GM21390 (cell line): Measurements from ENCODE around the gene OR51D1.

Experiments used
- ATAC-seq: cut with Tn5 transposase; IDR thresholded peaks from one replicate; pipeline ENCODE4 v1.9.1; 2021; ENCODE audit not compliant: unreplicated experiment

OR51D1 gene

GRCh38 chr11:4644233-4644632 lies 7.0 kb downstream of the OR51D1 start:
- ATAC-seq: no peak

- no peak for ATAC-seq
Observed at GRCh38 chr11:4645974-4646373, 8.7 kb downstream of the OR51D1 start.

GRCh38 chr11:4647766-4648165 lies 10.5 kb downstream of the OR51D1 start:
- ATAC-seq: no peak

GRCh38 chr11:4654635-4655369 lies 17.5 kb downstream of the OR51D1 start:
- ATAC-seq: no peak

GRCh38 chr11:4658629-4659445 lies 21.6 kb downstream of the OR51D1 start:
- ATAC-seq: no peak

GRCh38 chr11:4662876-4663275 lies 25.6 kb downstream of the OR51D1 start:
- ATAC-seq: no peak

GRCh38 chr11:4664183-4664582 lies 26.9 kb downstream of the OR51D1 start:
- ATAC-seq: no peak

- no peak for ATAC-seq
Observed at GRCh38 chr11:4664786-4665185, 27.5 kb downstream of the OR51D1 start.

- ATAC-seq: no peak
Observed at GRCh38 chr11:4665424-4665823, 28.1 kb downstream of the OR51D1 start.

GRCh38 chr11:4671741-4672140 lies 34.5 kb downstream of the OR51D1 start:
- ATAC-seq: no peak

GRCh38 chr11:4672470-4672869 lies 35.2 kb downstream of the OR51D1 start:
- ATAC-seq: no peak

- ATAC-seq: no peak
Observed at GRCh38 chr11:4673781-4674180, 36.5 kb downstream of the OR51D1 start.

GRCh38 chr11:4677948-4678347 lies 40.7 kb downstream of the OR51D1 start:
- ATAC-seq: no peak

GRCh38 chr11:4680341-4680740 lies 43.1 kb downstream of the OR51D1 start:
- no peak for ATAC-seq

- no peak for ATAC-seq
Observed at GRCh38 chr11:4682623-4683419, 45.5 kb downstream of the OR51D1 start.

- no peak for ATAC-seq
Observed at GRCh38 chr11:4684631-4685285, 47.5 kb downstream of the OR51D1 start.
